Activated naive CD8-positive, alpha-beta T cell (primary cell): ENCODE data around the gene MYO16.

Source experiments
- H3K27ac Mint-ChIP-seq: one replicate; pipeline ENCODE4 v1.8.0; 2021; ENCODE audit warnings: mixed read lengths
- H3K27me3 Mint-ChIP-seq: one replicate; pipeline ENCODE4 v1.8.0; 2021; ENCODE audit warnings: mixed read lengths
- H3K36me3 Mint-ChIP-seq: one replicate; pipeline ENCODE4 v1.8.0; 2021; ENCODE audit warnings: mixed read lengths
- H3K4me1 Mint-ChIP-seq: one replicate; pipeline ENCODE4 v1.8.0; 2021; ENCODE audit warnings: low read depth, mixed read lengths
- H3K4me3 Mint-ChIP-seq: one replicate; pipeline ENCODE4 v1.8.0; 2021; ENCODE audit warnings: mild to moderate bottlenecking, mixed read lengths
- H3K9me3 Mint-ChIP-seq: one replicate; pipeline ENCODE4 v1.8.0; 2021; ENCODE audit warnings: low read depth, mixed read lengths

MYO16 gene

DNA sequence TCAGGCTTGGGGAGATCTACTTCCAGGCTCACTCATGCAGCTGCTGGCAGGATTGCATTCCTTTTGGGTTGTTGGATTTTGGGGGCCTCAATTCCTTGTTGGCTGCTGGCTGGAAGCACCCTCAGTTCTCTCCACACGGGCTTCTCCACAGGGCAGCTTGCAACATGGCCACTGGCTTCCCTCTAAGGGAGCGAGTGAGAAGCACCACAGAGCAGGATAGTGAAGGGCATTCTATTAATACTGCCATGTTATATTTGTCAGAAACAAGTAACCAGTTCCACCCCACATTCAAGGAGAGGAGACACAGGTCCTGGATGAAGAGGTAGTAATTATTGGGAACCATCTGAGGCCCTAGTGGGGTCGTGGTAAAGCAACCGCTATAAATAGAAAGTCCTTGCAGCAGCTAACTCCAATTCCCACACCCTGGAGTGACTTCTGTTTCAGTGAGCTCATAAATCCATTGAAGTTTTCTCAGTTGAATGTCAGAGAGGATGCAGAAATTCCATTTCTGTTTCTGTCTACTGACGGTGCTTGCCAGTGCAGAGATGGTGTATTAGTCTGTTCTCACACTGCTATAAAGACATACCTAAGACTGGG lies 598.0 kb downstream of the MYO16 start:
- Mint-ChIP-seq H3K27ac (no peak overlapping the region), H3K4me1 (no peaks in the 10 kb centered on the region), H3K27me3 (peaks cover 2% of the 10 kb centered on the region), H3K9me3 (peaks cover 10% of the 10 kb centered on the region), H3K4me3 (no peak overlapping the region), H3K36me3 (no peaks in the 10 kb centered on the region)

DNA sequence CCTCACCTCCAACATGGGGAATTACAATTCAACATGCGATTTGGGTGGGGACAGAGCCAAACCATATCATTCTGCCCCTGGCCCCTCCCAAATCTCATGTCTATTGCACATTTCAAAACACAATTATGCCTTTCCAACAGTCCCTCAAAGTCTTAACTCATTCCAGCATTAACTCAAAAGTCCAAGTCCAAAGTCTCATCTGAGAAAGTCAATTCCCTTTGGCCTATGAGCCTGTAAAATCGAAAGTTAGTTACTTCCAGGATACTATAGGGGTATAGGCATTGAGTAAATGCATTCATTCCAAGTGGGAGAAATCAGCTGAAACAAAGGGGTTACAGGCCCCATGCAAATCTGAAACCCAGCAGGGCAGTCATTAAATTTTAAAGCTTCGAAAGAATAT lies 598.8 kb downstream of the MYO16 start:
- Mint-ChIP-seq H3K36me3 (no peaks in the 10 kb centered on the region), H3K27ac (no peak overlapping the region), H3K4me1 (no peaks in the 10 kb centered on the region), H3K9me3 (peaks cover 10% of the 10 kb centered on the region), H3K4me3 (no peak overlapping the region), H3K27me3 (peaks cover 2% of the 10 kb centered on the region)

- Mint-ChIP-seq H3K36me3 (no peaks in the 10 kb centered on the region), H3K9me3 (peaks cover 7% of the 10 kb centered on the region), H3K27me3 (peaks cover 8% of the 10 kb centered on the region), H3K27ac (no peak overlapping the region), H3K4me1 (no peaks in the 10 kb centered on the region), H3K4me3 (no peak overlapping the region)
Observed at GRCh38 chr13:109231888-109232287, 602.5 kb downstream of the MYO16 start.

- Mint-ChIP-seq H3K4me3 (no peak overlapping the region), H3K9me3 (peaks cover 7% of the 10 kb centered on the region), H3K27me3 (peaks cover 13% of the 10 kb centered on the region), H3K4me1 (no peaks in the 10 kb centered on the region), H3K27ac (no peak overlapping the region), H3K36me3 (no peaks in the 10 kb centered on the region)
Observed at GRCh38 chr13:109233293-109233692, 603.9 kb downstream of the MYO16 start.

- no peaks in the 10 kb centered on the region for H3K9me3 Mint-ChIP-seq
Observed at GRCh38 chr13:109235901-109236300, 606.5 kb downstream of the MYO16 start.

GRCh38 chr13:109241160-109241559 lies 611.7 kb downstream of the MYO16 start:
- Mint-ChIP-seq H3K27ac (no peak overlapping the region), H3K36me3 (no peaks in the 10 kb centered on the region), H3K4me1 (no peaks in the 10 kb centered on the region), H3K27me3 (peaks cover 14% of the 10 kb centered on the region), H3K4me3 (no peak overlapping the region), H3K9me3 (no peaks in the 10 kb centered on the region)

More at GRCh38 chr13:109235901-109236300, 606.5 kb downstream of the MYO16 start:
- H3K4me3 Mint-ChIP-seq: no peak overlapping the region
- H3K4me1 Mint-ChIP-seq: no peaks in the 10 kb centered on the region
- H3K27ac Mint-ChIP-seq: no peak overlapping the region
- peaks cover 17% of the 10 kb centered on the region for H3K27me3 Mint-ChIP-seq
- no peaks in the 10 kb centered on the region for H3K36me3 Mint-ChIP-seq

DNA sequence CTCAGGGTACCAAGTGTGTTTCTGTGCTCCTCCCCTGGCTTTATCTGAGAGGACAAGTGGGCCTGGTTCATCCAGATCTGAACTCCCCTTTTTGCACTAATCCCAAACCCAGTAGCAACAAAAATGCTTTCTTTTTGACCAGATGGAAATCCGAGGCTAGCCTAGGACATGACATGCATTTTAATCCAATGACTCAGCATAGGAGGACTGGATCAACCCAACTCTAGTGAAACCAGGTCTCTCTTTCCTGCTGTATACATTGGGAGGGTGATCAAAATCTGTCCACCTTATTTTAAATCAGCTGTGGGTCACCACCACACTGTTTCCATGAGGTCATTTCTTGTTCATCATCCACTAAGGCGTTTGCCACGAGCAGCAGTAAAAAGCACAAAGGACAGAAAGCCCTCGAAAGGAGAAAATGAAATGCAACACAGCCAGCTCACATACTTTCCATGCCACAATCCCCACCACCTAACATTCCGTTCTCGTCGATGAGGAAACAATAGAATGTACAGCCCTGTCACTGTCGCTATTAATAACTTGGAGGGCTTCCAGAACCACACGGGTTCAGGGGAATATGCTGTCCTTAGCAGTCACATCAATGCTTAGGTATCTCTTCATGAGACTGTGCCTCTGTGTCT lies 614.0 kb downstream of the MYO16 start:
- Mint-ChIP-seq H3K27ac (no peak overlapping the region), H3K4me1 (no peaks in the 10 kb centered on the region), H3K36me3 (no peaks in the 10 kb centered on the region), H3K9me3 (peaks cover 3% of the 10 kb centered on the region), H3K27me3 (peaks cover 7% of the 10 kb centered on the region), H3K4me3 (no peak overlapping the region)

DNA sequence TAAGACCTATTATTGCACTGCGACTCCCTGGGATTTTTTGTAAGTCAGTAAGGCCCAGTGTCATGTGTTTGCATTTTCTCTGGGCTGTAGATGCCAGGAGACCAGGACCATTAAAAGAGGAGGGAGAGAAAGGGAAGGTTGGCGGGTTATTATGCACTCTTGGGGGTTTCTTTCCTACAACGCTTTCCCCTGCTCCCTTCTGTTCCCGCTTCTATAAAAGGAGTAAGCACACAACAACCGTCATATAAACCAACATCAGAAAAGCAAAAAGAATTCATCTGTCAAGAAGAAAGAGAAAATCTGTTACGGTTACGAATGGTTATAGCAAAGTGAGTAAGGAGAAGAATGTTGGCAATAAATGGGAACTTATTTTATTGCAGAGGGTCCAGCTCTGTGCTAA lies 615.2 kb downstream of the MYO16 start:
- no peaks in the 10 kb centered on the region for H3K4me1 Mint-ChIP-seq
- no peaks in the 10 kb centered on the region for H3K36me3 Mint-ChIP-seq
- peaks cover 11% of the 10 kb centered on the region for H3K9me3 Mint-ChIP-seq
- no peak overlapping the region for H3K4me3 Mint-ChIP-seq
- H3K27ac Mint-ChIP-seq: no peak overlapping the region
- H3K27me3 Mint-ChIP-seq: peaks cover 6% of the 10 kb centered on the region

DNA sequence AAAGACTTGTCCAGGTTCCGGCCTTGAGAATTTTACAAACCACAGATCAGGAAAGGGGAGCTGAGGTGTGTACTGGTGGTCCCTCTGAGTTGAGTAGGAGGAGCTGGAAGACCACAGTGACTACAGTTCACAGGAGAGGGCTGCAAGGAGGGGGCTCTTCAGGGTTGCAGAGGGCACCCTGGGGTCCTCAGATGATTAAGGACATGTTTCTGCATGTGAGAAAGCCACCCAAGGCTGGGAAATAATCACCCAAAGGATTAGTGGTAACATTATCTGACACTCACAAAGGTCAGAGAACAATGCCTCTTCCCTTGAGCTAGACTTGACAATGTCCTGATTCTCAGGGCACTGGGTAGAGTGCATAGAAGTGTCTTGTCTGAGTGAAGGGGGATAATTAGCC lies 616.6 kb downstream of the MYO16 start:
- no peaks in the 10 kb centered on the region for H3K36me3 Mint-ChIP-seq
- H3K4me3 Mint-ChIP-seq: no peak overlapping the region
- no peak overlapping the region for H3K27ac Mint-ChIP-seq
- no peaks in the 10 kb centered on the region for H3K4me1 Mint-ChIP-seq
- H3K27me3 Mint-ChIP-seq: peaks cover 4% of the 10 kb centered on the region
- peaks cover 11% of the 10 kb centered on the region for H3K9me3 Mint-ChIP-seq

DNA sequence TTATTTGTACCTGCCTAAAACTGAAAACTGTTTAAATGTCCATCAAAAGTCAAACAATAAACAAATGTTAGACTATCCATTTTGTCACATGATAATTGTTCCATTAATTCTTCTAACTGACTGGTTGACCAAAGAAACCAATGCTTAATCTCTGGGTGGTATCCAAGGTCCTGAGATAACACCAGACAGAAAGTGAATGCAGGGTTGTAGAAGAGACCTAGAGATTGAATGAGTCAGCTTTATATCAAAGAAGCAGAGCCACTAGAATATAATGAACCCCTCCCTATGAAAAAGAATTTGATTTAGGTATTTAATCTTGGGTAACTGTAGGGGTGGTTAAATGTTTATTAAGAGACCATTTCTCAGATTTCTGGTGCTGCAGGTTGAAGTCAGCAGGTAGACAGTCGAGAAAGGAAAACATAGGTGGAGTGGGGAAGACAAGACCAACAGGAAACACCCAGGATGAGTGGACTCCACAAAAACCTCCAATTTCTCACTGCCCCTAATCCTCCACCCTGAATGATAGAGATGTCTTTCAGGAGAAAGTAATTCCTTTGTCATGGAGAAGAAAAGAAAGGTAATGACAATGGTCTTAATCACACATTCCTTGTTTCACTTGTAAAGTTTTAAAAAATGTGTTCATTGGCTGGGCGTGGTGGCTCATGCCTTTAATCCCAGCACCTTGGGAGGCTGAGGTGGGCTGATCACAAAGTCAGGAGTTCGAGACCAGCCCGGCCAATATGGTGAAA lies 620.5 kb downstream of the MYO16 start:
- H3K27ac Mint-ChIP-seq: no peak overlapping the region
- peaks cover 11% of the 10 kb centered on the region for H3K9me3 Mint-ChIP-seq
- H3K36me3 Mint-ChIP-seq: no peaks in the 10 kb centered on the region
- peaks cover 3% of the 10 kb centered on the region for H3K27me3 Mint-ChIP-seq
- no peak overlapping the region for H3K4me3 Mint-ChIP-seq
- H3K4me1 Mint-ChIP-seq: no peaks in the 10 kb centered on the region

GRCh38 chr13:109251956-109252355 lies 622.5 kb downstream of the MYO16 start:
- H3K36me3 Mint-ChIP-seq: no peaks in the 10 kb centered on the region
- no peak overlapping the region for H3K4me3 Mint-ChIP-seq
- peaks cover 11% of the 10 kb centered on the region for H3K9me3 Mint-ChIP-seq
- H3K27ac Mint-ChIP-seq: no peak overlapping the region
- H3K27me3 Mint-ChIP-seq: peaks cover 4% of the 10 kb centered on the region
- no peaks in the 10 kb centered on the region for H3K4me1 Mint-ChIP-seq

DNA sequence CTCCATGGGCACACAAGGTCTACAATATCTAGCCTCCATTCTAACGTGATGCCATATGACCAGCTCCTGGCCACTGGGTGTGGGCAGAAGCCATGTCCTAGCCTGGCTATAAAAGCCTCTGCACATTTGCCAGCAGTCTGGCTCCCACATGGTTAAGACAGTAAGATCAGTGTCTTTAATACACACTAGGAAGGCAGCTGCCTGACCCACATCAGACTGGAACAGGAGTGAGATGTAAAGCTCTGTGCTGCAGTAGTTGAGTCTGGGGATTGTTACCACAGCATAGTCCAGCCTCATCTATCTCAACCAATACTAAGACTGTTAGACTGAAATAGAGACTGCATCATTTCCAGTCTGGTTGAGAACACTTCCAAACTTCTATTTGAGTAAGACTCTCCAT lies 623.9 kb downstream of the MYO16 start:
- H3K4me3 Mint-ChIP-seq: no peak overlapping the region
- H3K27ac Mint-ChIP-seq: no peak overlapping the region
- H3K27me3 Mint-ChIP-seq: peaks cover 5% of the 10 kb centered on the region
- peaks cover 8% of the 10 kb centered on the region for H3K9me3 Mint-ChIP-seq
- no peaks in the 10 kb centered on the region for H3K36me3 Mint-ChIP-seq
- no peaks in the 10 kb centered on the region for H3K4me1 Mint-ChIP-seq

DNA sequence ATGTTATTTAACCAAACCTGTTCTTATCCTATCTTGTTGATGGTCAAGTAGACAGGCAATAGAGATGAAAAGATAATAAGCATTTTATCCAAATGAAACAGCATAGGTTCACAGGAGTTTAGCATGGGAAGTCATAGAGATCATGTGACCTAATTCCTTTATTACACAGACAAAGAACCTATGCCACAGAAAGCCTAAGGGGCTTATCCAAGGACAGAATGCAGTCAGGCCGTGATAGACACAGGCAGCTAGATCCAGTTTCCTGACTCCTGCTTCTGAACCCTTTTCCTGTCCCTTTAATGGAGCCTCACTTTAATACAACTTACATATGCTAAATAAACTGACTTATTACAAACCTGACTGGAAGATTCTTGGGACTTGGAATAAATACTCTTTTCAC lies 624.9 kb downstream of the MYO16 start:
- Mint-ChIP-seq H3K4me3 (no peak overlapping the region), H3K27ac (no peak overlapping the region), H3K36me3 (no peaks in the 10 kb centered on the region), H3K27me3 (peaks cover 2% of the 10 kb centered on the region), H3K9me3 (peaks cover 6% of the 10 kb centered on the region), H3K4me1 (no peaks in the 10 kb centered on the region)

- no peak overlapping the region for H3K27ac Mint-ChIP-seq
- H3K9me3 Mint-ChIP-seq: peaks cover 6% of the 10 kb centered on the region
- no peaks in the 10 kb centered on the region for H3K36me3 Mint-ChIP-seq
- no peak overlapping the region for H3K4me3 Mint-ChIP-seq
- peaks cover 2% of the 10 kb centered on the region for H3K27me3 Mint-ChIP-seq
- no peaks in the 10 kb centered on the region for H3K4me1 Mint-ChIP-seq
Observed at GRCh38 chr13:109255141-109255856, 625.9 kb downstream of the MYO16 start.
